WTC11 (cell line): ENCODE measurements around the gene SBF2. TPM values are rescaled to one million over a fixed set of nuclear protein-coding genes. Genes with fewer than 3 reads are reported as not detected.

Source experiments
- ATAC-seq: fragments of 200-7000 bp; cut with Tn5 transposase; 2 replicates; pipeline ENCODE4 v1.10.0; 2021; ENCODE audit warnings: mild to moderate bottlenecking, moderate library complexity
- CTCF ChIA-PET: fragments of 300-600 bp; sonication (Branson Sonifier 250); formaldehyde crosslinking; loops from one replicate; lab custom pipeline; 2021; ENCODE audit warnings: antibody characterized with exemption; lab: Charles Lee
- POLR2A ChIA-PET: fragments of 350-600 bp; sonication (Branson Sonifier 250); formaldehyde crosslinking; loops from one replicate; lab custom pipeline; 2021; ENCODE audit warnings: antibody characterized with exemption; lab: Charles Lee
- DNase-seq: peaks from one replicate; pipeline ENCODE4 v3.0.0; 2021; ENCODE audit warnings: low spot score
- H3K27ac Mint-ChIP-seq: 2 replicates; pipeline ENCODE4 v1.8.0; 2021; ENCODE audit warnings: mixed read lengths
- H3K27me3 Mint-ChIP-seq: 2 replicates; pipeline ENCODE4 v1.8.0; 2021; ENCODE audit warnings: low read depth, mild to moderate bottlenecking, moderate library complexity, mixed read lengths
- H3K36me3 Mint-ChIP-seq: 2 replicates; pipeline ENCODE4 v1.8.0; 2021; ENCODE audit warnings: mixed read lengths
- H3K4me1 Mint-ChIP-seq: 2 replicates; pipeline ENCODE4 v1.8.0; 2022; ENCODE audit warnings: mixed read lengths
- H3K4me3 Mint-ChIP-seq: 2 replicates; pipeline ENCODE4 v1.8.0; 2021; ENCODE audit warnings: mild to moderate bottlenecking, moderate library complexity, mixed read lengths
- H3K9me3 Mint-ChIP-seq: 2 replicates; pipeline ENCODE4 v1.8.0; 2021; ENCODE audit warnings: mixed read lengths
- GABPB1 ChIP-seq: sonication (generic); formaldehyde crosslinking; IDR thresholded peaks from 2 replicates; pipeline ENCODE4 v1.8.1; 2023; ENCODE audit warnings: mild to moderate bottlenecking, missing genetic modification reagents
- ZNF396 ChIP-seq: fragments of 250-450 bp; sonication (Bioruptor Pico); IDR thresholded peaks from 2 replicates; pipeline ENCODE4 v1.8.0; 2021; ENCODE audit warnings: mild to moderate bottlenecking, moderate library complexity, borderline replicate concordance
- ZNF425 ChIP-seq: fragments of 250-450 bp; sonication (Bioruptor Pico); conservative IDR thresholded peaks from 2 replicates; pipeline ENCODE4 v1.9.0; 2021; ENCODE audit warnings: mild to moderate bottlenecking
- total RNA-seq: library from RNA; stranded (reverse); gene quantifications from 3 replicates; pipeline ENCODE4 v1.2.3, GENCODE V29; 2021
- TF ChIP-seq, protein P1 (sequence below): sonication (generic); formaldehyde crosslinking; IDR thresholded peaks from 2 replicates; pipeline ENCODE4 v1.8.0; 2022; ENCODE audit warnings: missing genetic modification reagents
- TF ChIP-seq, protein P2 (sequence below): sonication (generic); formaldehyde crosslinking; IDR thresholded peaks from 2 replicates; pipeline ENCODE4 v1.8.0; 2023; ENCODE audit warnings: mild to moderate bottlenecking, missing genetic modification reagents
- TF ChIP-seq, protein P3 (sequence below): sonication (generic); formaldehyde crosslinking; IDR thresholded peaks from 2 replicates; pipeline ENCODE4 v1.8.0; 2023; ENCODE audit warnings: missing genetic modification reagents, mild to moderate bottlenecking, borderline replicate concordance
- TF ChIP-seq, protein P4 (sequence below): sonication (generic); formaldehyde crosslinking; IDR thresholded peaks from 2 replicates; pipeline ENCODE4 v1.8.0; 2022; ENCODE audit warnings: mild to moderate bottlenecking, missing genetic modification reagents
- TF ChIP-seq, protein P5 (sequence below): sonication (generic); formaldehyde crosslinking; IDR thresholded peaks from 2 replicates; pipeline ENCODE4 v1.8.1; 2022; ENCODE audit warnings: missing genetic modification reagents, borderline replicate concordance

The SBF2 gene
- total RNA-seq, 1 experiment from 2014 or later: 47.6 TPM

- no peak for TF ChIP-seq ZNF425 (CRISPR knock-in tag)
- TF ChIP-seq, protein P1, sequence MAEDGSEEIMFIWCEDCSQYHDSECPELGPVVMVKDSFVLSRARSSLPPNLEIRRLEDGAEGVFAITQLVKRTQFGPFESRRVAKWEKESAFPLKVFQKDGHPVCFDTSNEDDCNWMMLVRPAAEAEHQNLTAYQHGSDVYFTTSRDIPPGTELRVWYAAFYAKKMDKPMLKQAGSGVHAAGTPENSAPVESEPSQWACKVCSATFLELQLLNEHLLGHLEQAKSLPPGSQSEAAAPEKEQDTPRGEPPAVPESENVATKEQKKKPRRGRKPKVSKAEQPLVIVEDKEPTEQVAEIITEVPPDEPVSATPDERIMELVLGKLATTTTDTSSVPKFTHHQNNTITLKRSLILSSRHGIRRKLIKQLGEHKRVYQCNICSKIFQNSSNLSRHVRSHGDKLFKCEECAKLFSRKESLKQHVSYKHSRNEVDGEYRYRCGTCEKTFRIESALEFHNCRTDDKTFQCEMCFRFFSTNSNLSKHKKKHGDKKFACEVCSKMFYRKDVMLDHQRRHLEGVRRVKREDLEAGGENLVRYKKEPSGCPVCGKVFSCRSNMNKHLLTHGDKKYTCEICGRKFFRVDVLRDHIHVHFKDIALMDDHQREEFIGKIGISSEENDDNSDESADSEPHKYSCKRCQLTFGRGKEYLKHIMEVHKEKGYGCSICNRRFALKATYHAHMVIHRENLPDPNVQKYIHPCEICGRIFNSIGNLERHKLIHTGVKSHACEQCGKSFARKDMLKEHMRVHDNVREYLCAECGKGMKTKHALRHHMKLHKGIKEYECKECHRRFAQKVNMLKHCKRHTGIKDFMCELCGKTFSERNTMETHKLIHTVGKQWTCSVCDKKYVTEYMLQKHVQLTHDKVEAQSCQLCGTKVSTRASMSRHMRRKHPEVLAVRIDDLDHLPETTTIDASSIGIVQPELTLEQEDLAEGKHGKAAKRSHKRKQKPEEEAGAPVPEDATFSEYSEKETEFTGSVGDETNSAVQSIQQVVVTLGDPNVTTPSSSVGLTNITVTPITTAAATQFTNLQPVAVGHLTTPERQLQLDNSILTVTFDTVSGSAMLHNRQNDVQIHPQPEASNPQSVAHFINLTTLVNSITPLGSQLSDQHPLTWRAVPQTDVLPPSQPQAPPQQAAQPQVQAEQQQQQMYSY (CRISPR knock-in tag): no peak; the same call in 1 of the 2 replicates
Observed at GRCh38 chr11:10307400-10308200, 13.6 kb upstream of the SBF2 start (continued).

DNA sequence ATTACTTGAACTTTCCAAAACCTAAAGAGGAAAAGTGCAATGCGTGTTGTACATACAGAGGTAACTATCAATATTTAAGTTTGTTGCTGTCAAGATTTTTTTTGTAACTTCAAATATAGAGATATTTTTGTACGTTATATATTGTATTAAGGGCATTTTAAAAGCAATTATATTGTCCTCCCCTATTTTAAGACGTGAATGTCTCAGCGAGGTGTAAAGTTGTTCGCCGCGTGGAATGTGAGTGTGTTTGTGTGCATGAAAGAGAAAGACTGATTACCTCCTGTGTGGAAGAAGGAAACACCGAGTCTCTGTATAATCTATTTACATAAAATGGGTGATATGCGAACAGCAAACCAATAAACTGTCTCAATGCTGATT is 13.0 kb upstream of the SBF2 start:
- peak overlapping the region; percentile 86 for H3K27ac Mint-ChIP-seq
- peaks cover 16% of the 10 kb centered on the region for H3K36me3 Mint-ChIP-seq

DNA sequence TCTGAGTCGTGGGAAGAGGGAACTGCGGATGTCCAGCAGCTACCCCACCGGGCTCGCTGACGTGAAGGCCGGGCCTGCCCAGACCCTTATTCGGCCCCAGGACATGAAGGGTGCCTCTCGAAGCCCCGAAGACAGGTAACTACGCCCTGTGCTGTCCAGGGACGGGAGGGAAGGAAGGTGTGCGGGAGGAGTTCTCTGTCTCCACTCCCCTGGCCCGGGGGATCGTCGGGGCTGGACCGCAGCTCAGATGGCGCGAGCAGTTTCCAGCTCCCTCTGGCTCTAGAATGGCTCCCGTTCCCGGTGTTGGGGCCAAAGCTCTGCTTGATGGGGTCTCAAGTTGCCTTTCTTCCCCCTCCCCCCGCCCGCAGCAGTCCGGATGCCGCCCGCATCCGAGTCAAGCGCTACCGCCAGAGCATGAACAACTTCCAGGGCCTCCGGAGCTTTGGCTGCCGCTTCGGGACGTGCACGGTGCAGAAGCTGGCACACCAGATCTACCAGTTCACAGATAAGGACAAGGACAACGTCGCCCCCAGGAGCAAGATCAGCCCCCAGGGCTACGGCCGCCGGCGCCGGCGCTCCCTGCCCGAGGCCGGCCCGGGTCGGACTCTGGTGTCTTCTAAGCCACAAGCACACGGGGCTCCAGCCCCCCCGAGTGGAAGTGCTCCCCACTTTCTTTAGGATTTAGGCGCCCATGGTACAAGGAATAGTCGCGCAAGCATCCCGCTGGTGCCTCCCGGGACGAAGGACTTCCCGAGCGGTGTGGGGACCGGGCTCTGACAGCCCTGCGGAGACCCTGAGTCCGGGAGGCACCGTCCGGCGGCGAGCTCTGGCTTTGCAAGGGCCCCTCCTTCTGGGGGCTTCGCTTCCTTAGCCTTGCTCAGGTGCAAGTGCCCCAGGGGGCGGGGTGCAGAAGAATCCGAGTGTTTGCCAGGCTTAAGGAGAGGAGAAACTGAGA is 12.2 kb upstream of the SBF2 start:
- ChIA-PET CTCF (interaction anchor here (0.6 to 9.9 kb wide), 26 partner anchors 12 to 1654 kb away, joined by 3 to 149 read pairs (median 3); partner anchors contain the start of gene RNF141), POLR2A (interaction anchor here (0.6 to 6.5 kb wide), 11 partner anchors 11 to 732 kb away, joined by 3 to 37 read pairs (median 3); partner anchors contain the start of genes EIF4G2 and WEE1)
- DNase-seq: peak; percentile 65
- Mint-ChIP-seq H3K36me3 (peaks cover 8% of the 10 kb centered on the region), H3K9me3 (no peaks in the 10 kb centered on the region; the same call in 1 of the 2 replicates), H3K27ac (peak overlapping the region; percentile 86), H3K4me1 (peaks cover 43% of the 10 kb centered on the region), H3K4me3 (peak overlapping the region; percentile 97), H3K27me3 (peaks cover 51% of the 10 kb centered on the region)
- TF ChIP-seq, protein P2, sequence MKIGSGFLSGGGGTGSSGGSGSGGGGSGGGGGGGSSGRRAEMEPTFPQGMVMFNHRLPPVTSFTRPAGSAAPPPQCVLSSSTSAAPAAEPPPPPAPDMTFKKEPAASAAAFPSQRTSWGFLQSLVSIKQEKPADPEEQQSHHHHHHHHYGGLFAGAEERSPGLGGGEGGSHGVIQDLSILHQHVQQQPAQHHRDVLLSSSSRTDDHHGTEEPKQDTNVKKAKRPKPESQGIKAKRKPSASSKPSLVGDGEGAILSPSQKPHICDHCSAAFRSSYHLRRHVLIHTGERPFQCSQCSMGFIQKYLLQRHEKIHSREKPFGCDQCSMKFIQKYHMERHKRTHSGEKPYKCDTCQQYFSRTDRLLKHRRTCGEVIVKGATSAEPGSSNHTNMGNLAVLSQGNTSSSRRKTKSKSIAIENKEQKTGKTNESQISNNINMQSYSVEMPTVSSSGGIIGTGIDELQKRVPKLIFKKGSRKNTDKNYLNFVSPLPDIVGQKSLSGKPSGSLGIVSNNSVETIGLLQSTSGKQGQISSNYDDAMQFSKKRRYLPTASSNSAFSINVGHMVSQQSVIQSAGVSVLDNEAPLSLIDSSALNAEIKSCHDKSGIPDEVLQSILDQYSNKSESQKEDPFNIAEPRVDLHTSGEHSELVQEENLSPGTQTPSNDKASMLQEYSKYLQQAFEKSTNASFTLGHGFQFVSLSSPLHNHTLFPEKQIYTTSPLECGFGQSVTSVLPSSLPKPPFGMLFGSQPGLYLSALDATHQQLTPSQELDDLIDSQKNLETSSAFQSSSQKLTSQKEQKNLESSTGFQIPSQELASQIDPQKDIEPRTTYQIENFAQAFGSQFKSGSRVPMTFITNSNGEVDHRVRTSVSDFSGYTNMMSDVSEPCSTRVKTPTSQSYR (CRISPR knock-in tag): peak; percentile 54; the same call in 1 of the 2 replicates
- TF ChIP-seq, protein P3, sequence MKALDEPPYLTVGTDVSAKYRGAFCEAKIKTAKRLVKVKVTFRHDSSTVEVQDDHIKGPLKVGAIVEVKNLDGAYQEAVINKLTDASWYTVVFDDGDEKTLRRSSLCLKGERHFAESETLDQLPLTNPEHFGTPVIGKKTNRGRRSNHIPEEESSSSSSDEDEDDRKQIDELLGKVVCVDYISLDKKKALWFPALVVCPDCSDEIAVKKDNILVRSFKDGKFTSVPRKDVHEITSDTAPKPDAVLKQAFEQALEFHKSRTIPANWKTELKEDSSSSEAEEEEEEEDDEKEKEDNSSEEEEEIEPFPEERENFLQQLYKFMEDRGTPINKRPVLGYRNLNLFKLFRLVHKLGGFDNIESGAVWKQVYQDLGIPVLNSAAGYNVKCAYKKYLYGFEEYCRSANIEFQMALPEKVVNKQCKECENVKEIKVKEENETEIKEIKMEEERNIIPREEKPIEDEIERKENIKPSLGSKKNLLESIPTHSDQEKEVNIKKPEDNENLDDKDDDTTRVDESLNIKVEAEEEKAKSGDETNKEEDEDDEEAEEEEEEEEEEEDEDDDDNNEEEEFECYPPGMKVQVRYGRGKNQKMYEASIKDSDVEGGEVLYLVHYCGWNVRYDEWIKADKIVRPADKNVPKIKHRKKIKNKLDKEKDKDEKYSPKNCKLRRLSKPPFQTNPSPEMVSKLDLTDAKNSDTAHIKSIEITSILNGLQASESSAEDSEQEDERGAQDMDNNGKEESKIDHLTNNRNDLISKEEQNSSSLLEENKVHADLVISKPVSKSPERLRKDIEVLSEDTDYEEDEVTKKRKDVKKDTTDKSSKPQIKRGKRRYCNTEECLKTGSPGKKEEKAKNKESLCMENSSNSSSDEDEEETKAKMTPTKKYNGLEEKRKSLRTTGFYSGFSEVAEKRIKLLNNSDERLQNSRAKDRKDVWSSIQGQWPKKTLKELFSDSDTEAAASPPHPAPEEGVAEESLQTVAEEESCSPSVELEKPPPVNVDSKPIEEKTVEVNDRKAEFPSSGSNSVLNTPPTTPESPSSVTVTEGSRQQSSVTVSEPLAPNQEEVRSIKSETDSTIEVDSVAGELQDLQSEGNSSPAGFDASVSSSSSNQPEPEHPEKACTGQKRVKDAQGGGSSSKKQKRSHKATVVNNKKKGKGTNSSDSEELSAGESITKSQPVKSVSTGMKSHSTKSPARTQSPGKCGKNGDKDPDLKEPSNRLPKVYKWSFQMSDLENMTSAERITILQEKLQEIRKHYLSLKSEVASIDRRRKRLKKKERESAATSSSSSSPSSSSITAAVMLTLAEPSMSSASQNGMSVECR (CRISPR knock-in tag): peak; percentile 78
- no peak for TF ChIP-seq ZNF396
- TF ChIP-seq, protein P4, sequence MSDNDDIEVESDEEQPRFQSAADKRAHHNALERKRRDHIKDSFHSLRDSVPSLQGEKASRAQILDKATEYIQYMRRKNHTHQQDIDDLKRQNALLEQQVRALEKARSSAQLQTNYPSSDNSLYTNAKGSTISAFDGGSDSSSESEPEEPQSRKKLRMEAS (CRISPR knock-in tag): peak; percentile 49
- no peak for ATAC-seq

More for the DNA sequence above, 13.0 kb upstream of the SBF2 start:
- ATAC-seq: no peak
- Mint-ChIP-seq H3K27me3 (peaks cover 43% of the 10 kb centered on the region), H3K4me1 (peaks cover 39% of the 10 kb centered on the region), H3K9me3 (peaks cover 8% of the 10 kb centered on the region), H3K4me3 (peak overlapping the region; percentile 97)
- CTCF ChIA-PET: interaction anchor here (0.8 to 9.9 kb wide), 26 partner anchors 10 to 772 kb away, joined by 3 to 149 read pairs (median 4); partner anchors contain the start of gene RNF141
- POLR2A ChIA-PET: interaction anchor here (1.1 to 6.5 kb wide), 3 partner anchors 45 to 733 kb away, joined by 3 to 37 read pairs (median 3); partner anchors contain the start of gene WEE1
- no peak for DNase-seq
- TF ChIP-seq, protein P5, sequence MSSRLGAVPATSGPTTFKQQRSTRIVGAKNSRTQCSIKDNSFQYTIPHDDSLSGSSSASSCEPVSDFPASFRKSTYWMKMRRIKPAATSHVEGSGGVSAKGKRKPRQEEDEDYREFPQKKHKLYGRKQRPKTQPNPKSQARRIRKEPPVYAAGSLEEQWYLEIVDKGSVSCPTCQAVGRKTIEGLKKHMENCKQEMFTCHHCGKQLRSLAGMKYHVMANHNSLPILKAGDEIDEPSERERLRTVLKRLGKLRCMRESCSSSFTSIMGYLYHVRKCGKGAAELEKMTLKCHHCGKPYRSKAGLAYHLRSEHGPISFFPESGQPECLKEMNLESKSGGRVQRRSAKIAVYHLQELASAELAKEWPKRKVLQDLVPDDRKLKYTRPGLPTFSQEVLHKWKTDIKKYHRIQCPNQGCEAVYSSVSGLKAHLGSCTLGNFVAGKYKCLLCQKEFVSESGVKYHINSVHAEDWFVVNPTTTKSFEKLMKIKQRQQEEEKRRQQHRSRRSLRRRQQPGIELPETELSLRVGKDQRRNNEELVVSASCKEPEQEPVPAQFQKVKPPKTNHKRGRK (CRISPR knock-in tag): no peak
- no peak for TF ChIP-seq GABPB1 (CRISPR knock-in tag)
